Right atrium auricular region (tissue), 2 donors: Measurements from ENCODE around the gene HYI. TPM values are rescaled to one million over a fixed set of nuclear protein-coding genes. Genes with fewer than 3 reads are reported as not detected.

ENCODE experiments used
- DNase-seq: peaks from one replicate; pipeline ENCODE4 v3.0.0-alpha.2; 2019; ENCODE audit warnings: low spot score
- H3K27ac ChIP-seq, 2 donors: fragments of 200-600 bp; sonication (generic); 1 replicate in 1 of 2; 2 replicates in 1 of 2; pipeline ENCODE4 v1.5.1; 2016 to 2019
- H3K27me3 ChIP-seq, 2 donors: fragments of 200-600 bp; sonication (generic); one replicate each; pipeline versions ENCODE4 v1.5.1 to v1.6.0; 2017 to 2019
- H3K36me3 ChIP-seq: fragments of 200-600 bp; sonication (generic); one replicate; pipeline ENCODE4 v1.5.1; 2016
- H3K4me1 ChIP-seq, 2 donors: fragments of 200-600 bp; sonication (generic); one replicate each; pipeline versions ENCODE4 v1.5.1 to v1.6.0; 2017 to 2019
- H3K4me3 ChIP-seq, 2 donors: fragments of 200-600 bp; sonication (generic); 1 replicate in 1 of 2; 2 replicates in 1 of 2; pipeline ENCODE4 v1.5.1; 2017 to 2019; ENCODE audit warnings: mild to moderate bottlenecking in 1 of 2, moderate library complexity in 1 of 2
- H3K9me3 ChIP-seq, 2 donors: fragments of 200-600 bp; sonication (generic); one replicate each; pipeline ENCODE4 v1.5.1; 2019
- total RNA-seq, 2 donors: library from RNA; depleted of rRNA; stranded (reverse); fragments of >200 nt; gene quantifications; one replicate each; pipeline ENCODE4 v1.1.0, GENCODE V29; 2016
- TF ChIP-seq, protein P1 (sequence below), 2 donors: fragments of 200-600 bp; sonication (generic); IDR thresholded peaks; one replicate each; pipeline ENCODE4 v1.5.1; 2019; ENCODE audit warnings: antibody characterized with exemption in 2 of 2

Gene HYI
- total RNA-seq, 2 donors from 2014 or later, result 17.3 to 23.0 TPM

GRCh38 chr1:43444151-43444828, 9.4 kb downstream of the HYI start:
- Histone ChIP-seq H3K4me3 (no peak overlapping the region), H3K27ac (no peak overlapping the region), H3K27me3 (no peaks in the 10 kb centered on the region), H3K4me1 (peaks cover 0 to 11% of the 10 kb centered on the region in 2 donors), H3K36me3 (peaks cover 100% of the 10 kb centered on the region), H3K9me3 (no peaks in the 10 kb centered on the region)
- TF ChIP-seq, protein P1, sequence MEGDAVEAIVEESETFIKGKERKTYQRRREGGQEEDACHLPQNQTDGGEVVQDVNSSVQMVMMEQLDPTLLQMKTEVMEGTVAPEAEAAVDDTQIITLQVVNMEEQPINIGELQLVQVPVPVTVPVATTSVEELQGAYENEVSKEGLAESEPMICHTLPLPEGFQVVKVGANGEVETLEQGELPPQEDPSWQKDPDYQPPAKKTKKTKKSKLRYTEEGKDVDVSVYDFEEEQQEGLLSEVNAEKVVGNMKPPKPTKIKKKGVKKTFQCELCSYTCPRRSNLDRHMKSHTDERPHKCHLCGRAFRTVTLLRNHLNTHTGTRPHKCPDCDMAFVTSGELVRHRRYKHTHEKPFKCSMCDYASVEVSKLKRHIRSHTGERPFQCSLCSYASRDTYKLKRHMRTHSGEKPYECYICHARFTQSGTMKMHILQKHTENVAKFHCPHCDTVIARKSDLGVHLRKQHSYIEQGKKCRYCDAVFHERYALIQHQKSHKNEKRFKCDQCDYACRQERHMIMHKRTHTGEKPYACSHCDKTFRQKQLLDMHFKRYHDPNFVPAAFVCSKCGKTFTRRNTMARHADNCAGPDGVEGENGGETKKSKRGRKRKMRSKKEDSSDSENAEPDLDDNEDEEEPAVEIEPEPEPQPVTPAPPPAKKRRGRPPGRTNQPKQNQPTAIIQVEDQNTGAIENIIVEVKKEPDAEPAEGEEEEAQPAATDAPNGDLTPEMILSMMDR (IDR thresholded peaks at IDR 0.05), result no peak
- no peak for DNase-seq

- no peak for DNase-seq
- TF ChIP-seq, protein P1 (IDR thresholded peaks at IDR 0.05), result no peak
- H3K4me1 ChIP-seq, result peaks cover 0 to 7% of the 10 kb centered on the region in 2 donors
- H3K27ac ChIP-seq, result no peak overlapping the region
- no peak overlapping the region for H3K4me3 ChIP-seq
- H3K9me3 ChIP-seq, result no peaks in the 10 kb centered on the region
- no peaks in the 10 kb centered on the region for H3K27me3 ChIP-seq
- H3K36me3 ChIP-seq, result peaks cover 100% of the 10 kb centered on the region
These were observed 10.4 kb downstream of the HYI start for GRCh38 chr1:43443197-43443946.

DNA sequence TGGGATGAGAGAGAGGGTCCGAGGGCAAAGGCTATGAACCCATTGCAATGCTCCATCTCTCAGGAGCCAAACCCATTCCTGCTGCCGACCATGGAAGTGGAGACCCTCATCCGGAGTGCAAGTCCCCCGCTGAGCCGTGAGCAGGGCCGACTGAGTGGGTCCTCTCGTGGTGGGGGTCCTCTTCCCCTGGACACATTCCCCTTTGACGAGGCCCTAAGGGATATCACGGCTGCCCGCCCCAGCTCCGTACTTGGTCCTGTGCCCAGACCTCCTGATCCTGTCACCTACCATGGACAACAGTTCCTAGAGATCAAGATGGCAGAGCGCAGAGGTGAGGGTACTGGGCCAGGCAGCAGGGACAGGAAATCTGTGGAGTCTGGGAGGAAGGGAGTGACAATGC, 11.0 kb downstream of the HYI start:
- Histone ChIP-seq H3K9me3 (no peaks in the 10 kb centered on the region), H3K27me3 (no peaks in the 10 kb centered on the region), H3K4me3 (no peak overlapping the region), H3K4me1 (peaks cover 0 to under 1% of the 10 kb centered on the region in 2 donors), H3K36me3 (peaks cover 95% of the 10 kb centered on the region), H3K27ac (no peak overlapping the region)
- TF ChIP-seq, protein P1 (IDR thresholded peaks at IDR 0.05), result no peak
- DNase-seq, result no peak

DNA sequence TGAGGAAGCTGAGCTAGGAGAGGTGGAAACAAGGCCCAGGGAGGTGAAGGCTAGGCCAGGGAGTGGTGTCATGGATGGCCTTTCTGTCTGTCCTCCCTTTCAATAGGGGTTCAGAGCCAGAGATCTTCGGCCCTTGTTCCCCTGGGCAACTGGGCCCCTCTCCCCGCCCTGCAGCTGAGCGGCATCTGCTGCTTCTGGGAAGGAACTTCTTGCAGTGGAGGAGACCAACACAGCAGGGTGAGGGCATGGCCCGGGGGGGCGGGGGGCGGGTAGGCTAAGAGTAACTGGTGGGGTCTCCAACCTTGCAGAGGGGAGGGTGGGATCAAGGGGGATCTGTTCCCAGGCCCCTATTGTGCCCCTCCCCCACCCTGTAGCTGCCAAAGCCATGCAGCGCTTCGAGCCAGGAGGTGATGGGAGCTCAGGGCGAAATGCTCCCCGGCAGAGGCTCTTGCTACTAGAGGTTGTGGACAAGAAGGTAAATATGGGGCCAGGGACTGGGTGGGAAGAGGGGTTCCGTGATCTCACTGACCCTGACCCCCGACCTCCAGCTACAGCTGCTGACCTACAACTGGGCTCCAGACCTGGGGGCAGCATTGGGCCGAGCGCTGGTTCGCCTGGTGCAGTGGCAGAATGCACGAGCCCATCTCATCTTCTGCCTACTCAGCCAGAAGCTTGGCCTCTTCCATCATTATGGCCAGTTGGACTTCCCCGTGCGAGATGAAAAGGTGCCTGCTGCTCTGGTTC, 11.7 kb downstream of the HYI start:
- Histone ChIP-seq H3K36me3 (peaks cover 88% of the 10 kb centered on the region), H3K27ac (no peak overlapping the region), H3K9me3 (no peaks in the 10 kb centered on the region), H3K4me3 (no peak overlapping the region), H3K4me1 (no peaks in the 10 kb centered on the region), H3K27me3 (no peaks in the 10 kb centered on the region)
- TF ChIP-seq, protein P1 (IDR thresholded peaks at IDR 0.05), result no peak
- DNase-seq, result no peak

DNA sequence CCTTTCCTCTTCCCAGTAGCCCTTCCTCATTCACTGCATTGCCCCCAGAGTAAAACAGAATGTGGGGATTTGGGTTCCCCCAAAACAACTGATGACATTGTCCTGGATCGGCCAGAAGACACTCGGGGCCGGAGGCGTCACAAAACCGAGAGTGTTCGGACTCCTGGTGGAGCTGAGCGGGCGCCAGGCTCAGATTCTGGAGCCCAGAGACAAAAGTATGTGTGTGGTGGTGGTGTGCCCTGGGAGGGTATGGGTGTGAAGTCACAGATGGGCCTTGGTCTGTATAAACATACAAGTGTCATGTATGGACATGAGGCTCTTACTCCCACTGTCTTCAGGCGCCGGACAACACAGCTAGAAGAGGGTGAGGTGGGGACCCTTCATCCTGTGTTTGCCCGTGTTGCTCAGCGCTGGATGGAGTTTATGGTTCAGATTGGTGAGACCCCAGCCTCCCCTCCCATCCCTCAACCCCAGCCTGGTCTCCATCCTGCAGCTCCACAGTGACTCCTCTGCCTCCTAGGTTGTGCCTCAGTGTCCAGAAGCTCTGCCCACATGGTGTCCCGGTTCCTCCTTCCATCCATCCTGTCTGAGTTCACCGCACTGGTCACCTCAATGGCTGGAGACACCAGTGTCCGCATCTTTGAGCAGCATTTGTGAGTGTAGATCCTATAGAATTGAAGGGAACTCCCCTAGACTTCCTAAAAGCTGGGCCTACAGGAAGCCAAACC, 12.4 kb downstream of the HYI start:
- no peaks in the 10 kb centered on the region for H3K4me1 ChIP-seq
- no peaks in the 10 kb centered on the region for H3K9me3 ChIP-seq
- no peak overlapping the region for H3K27ac ChIP-seq
- TF ChIP-seq, protein P1 (IDR thresholded peaks at IDR 0.05), result no peak
- DNase-seq, result no peak
- peaks cover 81% of the 10 kb centered on the region for H3K36me3 ChIP-seq
- no peak overlapping the region for H3K4me3 ChIP-seq
- no peaks in the 10 kb centered on the region for H3K27me3 ChIP-seq
